AG09309 (cell line): ENCODE measurements around the gene SLC9A8.
"Not testable (repeated sequence)": the region's sequence is repeated elsewhere in the genome, so short reads cannot be mapped to it uniquely, and the experiment has no call there.

Experiments
- DNase-seq: peaks from one replicate; pipeline ENCODE4 v3.0.0-alpha.2; 2010; ENCODE audit warnings: low read depth
- H3K4me3 ChIP-seq: 2 replicates; pipeline ENCODE4 v1.5.1; 2011; ENCODE audit warnings: mild to moderate bottlenecking, low read depth, low read length, moderate library complexity; ENCODE audit not compliant: control insufficient read depth
- TF ChIP-seq, protein P1 (sequence below): IDR thresholded peaks from 2 replicates; pipeline ENCODE4 v1.5.1; 2011; ENCODE audit warnings: mild to moderate bottlenecking, low read depth, low read length, inconsistent platforms; ENCODE audit not compliant: insufficient read depth, control insufficient read depth; ENCODE audit errors: missing control alignments

Gene SLC9A8

GRCh38 chr20:49796600-49797343 is 15.9 kb upstream of the SLC9A8 start:
- DNase-seq, result no peak
- no peak overlapping the region for H3K4me3 ChIP-seq
- TF ChIP-seq, protein P1, sequence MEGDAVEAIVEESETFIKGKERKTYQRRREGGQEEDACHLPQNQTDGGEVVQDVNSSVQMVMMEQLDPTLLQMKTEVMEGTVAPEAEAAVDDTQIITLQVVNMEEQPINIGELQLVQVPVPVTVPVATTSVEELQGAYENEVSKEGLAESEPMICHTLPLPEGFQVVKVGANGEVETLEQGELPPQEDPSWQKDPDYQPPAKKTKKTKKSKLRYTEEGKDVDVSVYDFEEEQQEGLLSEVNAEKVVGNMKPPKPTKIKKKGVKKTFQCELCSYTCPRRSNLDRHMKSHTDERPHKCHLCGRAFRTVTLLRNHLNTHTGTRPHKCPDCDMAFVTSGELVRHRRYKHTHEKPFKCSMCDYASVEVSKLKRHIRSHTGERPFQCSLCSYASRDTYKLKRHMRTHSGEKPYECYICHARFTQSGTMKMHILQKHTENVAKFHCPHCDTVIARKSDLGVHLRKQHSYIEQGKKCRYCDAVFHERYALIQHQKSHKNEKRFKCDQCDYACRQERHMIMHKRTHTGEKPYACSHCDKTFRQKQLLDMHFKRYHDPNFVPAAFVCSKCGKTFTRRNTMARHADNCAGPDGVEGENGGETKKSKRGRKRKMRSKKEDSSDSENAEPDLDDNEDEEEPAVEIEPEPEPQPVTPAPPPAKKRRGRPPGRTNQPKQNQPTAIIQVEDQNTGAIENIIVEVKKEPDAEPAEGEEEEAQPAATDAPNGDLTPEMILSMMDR, result no peak

- no peak overlapping the region for H3K4me3 ChIP-seq
- no peak for DNase-seq
- TF ChIP-seq, protein P1, result no peak
Measured at GRCh38 chr20:49797344-49797615, 15.3 kb upstream of the SLC9A8 start.

- no peak overlapping the region for H3K4me3 ChIP-seq
- no peak for DNase-seq
- TF ChIP-seq, protein P1, result no peak
Measured at GRCh38 chr20:49798718-49799117, 13.9 kb upstream of the SLC9A8 start.

GRCh38 chr20:49799698-49800097 is 12.9 kb upstream of the SLC9A8 start:
- DNase-seq, result no peak
- no peak overlapping the region for H3K4me3 ChIP-seq
- TF ChIP-seq, protein P1, result no peak

GRCh38 chr20:49803418-49803817 is 9.2 kb upstream of the SLC9A8 start:
- TF ChIP-seq, protein P1, result no peak
- DNase-seq, result no peak
- H3K4me3 ChIP-seq, result no peak overlapping the region

DNA sequence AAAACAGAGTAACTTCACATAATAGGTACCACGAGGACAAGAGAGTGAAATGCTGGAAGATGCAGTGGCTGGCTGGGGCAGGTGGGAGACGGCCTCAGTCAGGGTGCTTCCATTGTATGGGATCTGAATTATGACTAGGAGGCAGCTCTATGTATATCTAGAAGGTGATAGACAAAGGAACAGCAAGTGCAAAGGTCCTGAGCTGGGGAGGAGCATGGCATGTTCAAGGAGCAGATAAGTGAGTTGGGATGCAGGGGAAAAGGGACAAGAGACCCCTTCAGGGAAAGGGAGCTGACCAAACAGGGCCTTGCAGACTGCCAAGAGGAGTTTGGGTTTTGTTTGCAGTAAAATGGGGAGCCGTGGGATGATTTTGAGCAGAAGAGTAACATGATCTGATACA is 8.3 kb upstream of the SLC9A8 start:
- DNase-seq, result no peak
- TF ChIP-seq, protein P1, result no peak
- no peak overlapping the region for H3K4me3 ChIP-seq

DNA sequence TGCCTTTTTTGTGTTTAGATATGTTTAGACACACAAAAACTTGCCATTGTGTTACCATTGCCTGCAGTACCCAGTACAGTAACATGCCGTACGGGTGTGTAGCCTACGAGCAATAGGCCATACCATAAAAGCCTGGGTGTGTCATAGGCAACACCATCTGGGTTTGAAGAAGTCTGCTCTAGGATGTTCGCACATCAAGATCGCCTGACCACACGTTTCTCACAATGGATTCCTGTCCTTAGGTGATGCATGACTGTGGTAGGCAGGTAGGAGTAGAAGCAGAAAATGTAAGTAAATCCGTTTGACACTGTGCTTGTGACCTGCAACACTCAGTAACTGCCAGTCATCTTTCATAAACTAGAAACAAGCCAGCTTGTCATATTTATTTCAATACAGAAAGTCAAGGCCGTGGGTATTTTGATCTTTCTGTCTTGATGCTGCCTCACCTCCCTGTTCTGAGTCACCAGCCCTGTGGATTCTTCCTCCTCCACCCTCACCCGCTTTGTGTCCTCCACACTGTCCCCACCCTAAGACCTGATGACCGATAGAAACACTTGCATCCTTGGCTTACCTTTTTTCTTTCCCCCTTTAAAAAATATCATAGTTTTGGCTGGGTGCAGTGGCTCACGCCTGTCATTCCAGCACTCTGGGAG is 7.3 kb upstream of the SLC9A8 start:
- not testable (repeated sequence) for H3K4me3 ChIP-seq

More for the DNA sequence above, 7.3 kb upstream of the SLC9A8 start:
- DNase-seq, result not testable (repeated sequence)
